Measurements from ENCODE around the gene KLHL9. TPM values are rescaled to one million over a fixed set of nuclear protein-coding genes. Genes with fewer than 3 reads are reported as not detected.

KLHL9 gene
- total and polyA plus RNA-seq, 2 of the 13 experiments (the other 11 are each of a cell fraction or from before 2014, with no cell fraction given) = 8.7 to 17.7 TPM

DNA sequence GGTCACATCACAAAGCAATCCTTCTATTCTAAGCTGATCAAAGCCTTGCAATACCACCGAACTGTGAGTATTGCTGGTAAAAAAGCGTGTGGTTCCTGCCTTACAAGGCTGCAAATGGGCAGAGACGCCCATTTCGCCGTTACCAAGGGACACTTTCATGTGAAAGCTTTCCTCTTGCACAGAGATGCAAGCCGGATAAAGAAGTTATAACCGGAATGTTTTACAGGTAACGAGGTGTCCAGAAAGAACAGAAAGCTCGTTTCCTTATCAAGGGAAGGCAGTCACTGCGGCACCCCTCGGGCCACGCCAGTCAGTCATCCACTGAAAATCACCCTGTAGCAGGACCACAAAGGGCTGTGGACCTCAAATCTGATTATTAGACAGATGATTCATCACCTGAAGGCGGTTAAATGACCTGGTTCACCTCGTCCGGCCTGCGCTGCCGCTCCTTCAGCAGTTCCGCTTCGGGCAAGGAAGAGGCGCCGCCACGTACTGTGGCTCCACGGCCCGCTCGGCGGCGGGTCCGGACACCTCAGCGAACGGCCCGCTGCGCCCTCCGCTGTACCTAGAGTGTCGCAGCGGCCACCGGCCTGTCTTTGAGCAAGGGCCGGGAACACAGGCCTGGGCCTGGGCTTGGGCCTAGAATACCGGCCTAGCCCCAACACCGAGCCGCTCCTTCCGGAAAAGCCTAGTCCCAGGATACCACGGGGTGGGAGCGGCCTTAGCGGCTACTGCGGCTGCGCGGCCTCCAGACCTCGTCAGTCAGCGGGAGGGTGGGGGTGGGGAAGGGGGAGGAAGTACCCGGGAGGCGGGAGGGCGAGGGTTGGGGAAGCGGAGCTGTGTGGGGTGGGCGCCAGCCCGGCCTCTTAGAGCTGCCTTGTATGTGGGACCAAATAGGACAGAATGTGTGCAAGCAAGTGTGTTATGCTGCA lies at the start of gene KLHL9 (continued):
- TF ChIP-seq, protein P1, sequence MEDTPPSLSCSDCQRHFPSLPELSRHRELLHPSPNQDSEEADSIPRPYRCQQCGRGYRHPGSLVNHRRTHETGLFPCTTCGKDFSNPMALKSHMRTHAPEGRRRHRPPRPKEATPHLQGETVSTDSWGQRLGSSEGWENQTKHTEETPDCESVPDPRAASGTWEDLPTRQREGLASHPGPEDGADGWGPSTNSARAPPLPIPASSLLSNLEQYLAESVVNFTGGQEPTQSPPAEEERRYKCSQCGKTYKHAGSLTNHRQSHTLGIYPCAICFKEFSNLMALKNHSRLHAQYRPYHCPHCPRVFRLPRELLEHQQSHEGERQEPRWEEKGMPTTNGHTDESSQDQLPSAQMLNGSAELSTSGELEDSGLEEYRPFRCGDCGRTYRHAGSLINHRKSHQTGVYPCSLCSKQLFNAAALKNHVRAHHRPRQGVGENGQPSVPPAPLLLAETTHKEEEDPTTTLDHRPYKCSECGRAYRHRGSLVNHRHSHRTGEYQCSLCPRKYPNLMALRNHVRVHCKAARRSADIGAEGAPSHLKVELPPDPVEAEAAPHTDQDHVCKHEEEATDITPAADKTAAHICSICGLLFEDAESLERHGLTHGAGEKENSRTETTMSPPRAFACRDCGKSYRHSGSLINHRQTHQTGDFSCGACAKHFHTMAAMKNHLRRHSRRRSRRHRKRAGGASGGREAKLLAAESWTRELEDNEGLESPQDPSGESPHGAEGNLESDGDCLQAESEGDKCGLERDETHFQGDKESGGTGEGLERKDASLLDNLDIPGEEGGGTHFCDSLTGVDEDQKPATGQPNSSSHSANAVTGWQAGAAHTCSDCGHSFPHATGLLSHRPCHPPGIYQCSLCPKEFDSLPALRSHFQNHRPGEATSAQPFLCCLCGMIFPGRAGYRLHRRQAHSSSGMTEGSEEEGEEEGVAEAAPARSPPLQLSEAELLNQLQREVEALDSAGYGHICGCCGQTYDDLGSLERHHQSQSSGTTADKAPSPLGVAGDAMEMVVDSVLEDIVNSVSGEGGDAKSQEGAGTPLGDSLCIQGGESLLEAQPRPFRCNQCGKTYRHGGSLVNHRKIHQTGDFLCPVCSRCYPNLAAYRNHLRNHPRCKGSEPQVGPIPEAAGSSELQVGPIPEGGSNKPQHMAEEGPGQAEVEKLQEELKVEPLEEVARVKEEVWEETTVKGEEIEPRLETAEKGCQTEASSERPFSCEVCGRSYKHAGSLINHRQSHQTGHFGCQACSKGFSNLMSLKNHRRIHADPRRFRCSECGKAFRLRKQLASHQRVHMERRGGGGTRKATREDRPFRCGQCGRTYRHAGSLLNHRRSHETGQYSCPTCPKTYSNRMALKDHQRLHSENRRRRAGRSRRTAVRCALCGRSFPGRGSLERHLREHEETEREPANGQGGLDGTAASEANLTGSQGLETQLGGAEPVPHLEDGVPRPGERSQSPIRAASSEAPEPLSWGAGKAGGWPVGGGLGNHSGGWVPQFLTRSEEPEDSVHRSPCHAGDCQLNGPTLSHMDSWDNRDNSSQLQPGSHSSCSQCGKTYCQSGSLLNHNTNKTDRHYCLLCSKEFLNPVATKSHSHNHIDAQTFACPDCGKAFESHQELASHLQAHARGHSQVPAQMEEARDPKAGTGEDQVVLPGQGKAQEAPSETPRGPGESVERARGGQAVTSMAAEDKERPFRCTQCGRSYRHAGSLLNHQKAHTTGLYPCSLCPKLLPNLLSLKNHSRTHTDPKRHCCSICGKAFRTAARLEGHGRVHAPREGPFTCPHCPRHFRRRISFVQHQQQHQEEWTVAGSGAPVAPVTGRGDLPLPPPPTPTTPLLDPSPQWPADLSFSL (CRISPR knock-in tag; IDR thresholded peaks at IDR 0.05) = no peak
- TF ChIP-seq, protein P2, sequence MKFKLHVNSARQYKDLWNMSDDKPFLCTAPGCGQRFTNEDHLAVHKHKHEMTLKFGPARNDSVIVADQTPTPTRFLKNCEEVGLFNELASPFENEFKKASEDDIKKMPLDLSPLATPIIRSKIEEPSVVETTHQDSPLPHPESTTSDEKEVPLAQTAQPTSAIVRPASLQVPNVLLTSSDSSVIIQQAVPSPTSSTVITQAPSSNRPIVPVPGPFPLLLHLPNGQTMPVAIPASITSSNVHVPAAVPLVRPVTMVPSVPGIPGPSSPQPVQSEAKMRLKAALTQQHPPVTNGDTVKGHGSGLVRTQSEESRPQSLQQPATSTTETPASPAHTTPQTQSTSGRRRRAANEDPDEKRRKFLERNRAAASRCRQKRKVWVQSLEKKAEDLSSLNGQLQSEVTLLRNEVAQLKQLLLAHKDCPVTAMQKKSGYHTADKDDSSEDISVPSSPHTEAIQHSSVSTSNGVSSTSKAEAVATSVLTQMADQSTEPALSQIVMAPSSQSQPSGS (CRISPR knock-in tag; IDR thresholded peaks at IDR 0.05) = 0 out of 2 replicates have a peak, but pooled peaks have one; percentile 22
- TF ChIP-seq TBX3 (IDR thresholded peaks at IDR 0.05; ENCODE audit: borderline replicate concordance) (no peak), REXO4 (CRISPR knock-in tag; IDR thresholded peaks at IDR 0.05; ENCODE audit: borderline replicate concordance) (no peak), RFX5 (IDR thresholded peaks at IDR 0.05; ENCODE audit: low read depth, low read length) (no peak), ZNF773 (CRISPR knock-in tag; IDR thresholded peaks at IDR 0.05; ENCODE audit: borderline replicate concordance) (0 out of 2 replicates have a peak, but pooled peaks have one; percentile 67), ZNF737 (CRISPR knock-in tag; IDR thresholded peaks at IDR 0.05; ENCODE audit: borderline replicate concordance) (peak; percentile 94; the same call in 1 of the 2 replicates), ZNF430 (CRISPR knock-in tag; IDR thresholded peaks at IDR 0.05) (peak; percentile 92)
- TF ChIP-seq, protein P3, sequence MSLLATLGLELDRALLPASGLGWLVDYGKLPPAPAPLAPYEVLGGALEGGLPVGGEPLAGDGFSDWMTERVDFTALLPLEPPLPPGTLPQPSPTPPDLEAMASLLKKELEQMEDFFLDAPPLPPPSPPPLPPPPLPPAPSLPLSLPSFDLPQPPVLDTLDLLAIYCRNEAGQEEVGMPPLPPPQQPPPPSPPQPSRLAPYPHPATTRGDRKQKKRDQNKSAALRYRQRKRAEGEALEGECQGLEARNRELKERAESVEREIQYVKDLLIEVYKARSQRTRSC (CRISPR knock-in tag; IDR thresholded peaks at IDR 0.05; ENCODE audit: low read depth) = 0 out of 2 replicates have a peak, but pooled peaks have one; percentile 41

Measured in HepG2 (cell line).